ENCODE data around the gene HLA-DMB.

- TF ChIP-seq CTCF (IDR thresholded peaks at IDR 0.05; ENCODE audit: poor library complexity, severe bottlenecking): no peak
- no peak for TF ChIP-seq EP300 (conservative IDR thresholded peaks at IDR 0.05; ENCODE audit: poor library complexity, severe bottlenecking)
- TF ChIP-seq TAF1 (IDR thresholded peaks at IDR 0.05; ENCODE audit: low read depth): no peak
- no peak for TF ChIP-seq POLR2AphosphoS5 (IDR thresholded peaks at IDR 0.05)
Measured at GRCh38 chr6:32972353-32973143, 31.7 kb upstream of the HLA-DMB start.
